Measurements from ENCODE around the gene C18orf63. TPM values are rescaled to one million over a fixed set of nuclear protein-coding genes. Genes with fewer than 3 reads are reported as not detected.

C18orf63 gene
- total and polyA plus RNA-seq, 2 donors (not counting 3 experiments of a cell fraction or from before 2014, with no cell fraction given) = not detected

GRCh38 chr18:74389171-74389927 is 73.7 kb downstream of the C18orf63 start:
- no peaks in the 10 kb centered on the region for H4K20me1 ChIP-seq (replicated peaks; ENCODE audit: control insufficient read depth, extremely low read depth, insufficient read depth, low read length)
- no peak overlapping the region for H3K9ac ChIP-seq (replicated peaks; ENCODE audit: extremely low read depth, insufficient read depth, low read length)
- DNase-seq (ENCODE audit: low read depth, low spot score) = no peak
- no peaks in the 10 kb centered on the region for H3K27me3 ChIP-seq (ENCODE audit: control insufficient read depth in 2 of 2, insufficient read depth in 2 of 2, low read length in 2 of 2)
- no peaks in the 10 kb centered on the region for H3K36me3 ChIP-seq (ENCODE audit: control insufficient read depth in 2 of 2, extremely low read depth in 1 of 2, insufficient read depth in 2 of 2, low read length in 2 of 2)
- H2AFZ ChIP-seq (ENCODE audit: low read depth, low read length) = no peak overlapping the region
- no peaks in the 10 kb centered on the region for H3K79me2 ChIP-seq (ENCODE audit: control insufficient read depth, insufficient read depth, low read length)
- FAIRE-seq = no peak
- POLR2A ChIA-PET = interaction anchor here (0.6 kb wide), 1 partner anchor 25 kb away, joined by 3 read pairs; no protein-coding TSS in a partner anchor
- no peaks in the 10 kb centered on the region for H3K4me1 ChIP-seq (ENCODE audit: control insufficient read depth, extremely low read depth, insufficient read depth, low read length)
- no peak overlapping the region for H3K27ac ChIP-seq (ENCODE audit: insufficient read depth, low read depth, low read length)
- no peak for TF ChIP-seq MAX (IDR thresholded peaks at IDR 0.05; ENCODE audit: insufficient read depth, insufficient read length)
- no peak for TF ChIP-seq JUN (IDR thresholded peaks at IDR 0.05; ENCODE audit: borderline replicate concordance, insufficient read depth, insufficient read length, low read depth)
- no peak for TF ChIP-seq POLR2AphosphoS5 (IDR thresholded peaks at IDR 0.05; ENCODE audit: insufficient read depth, low read depth, low read length)
- TF ChIP-seq, protein P1, sequence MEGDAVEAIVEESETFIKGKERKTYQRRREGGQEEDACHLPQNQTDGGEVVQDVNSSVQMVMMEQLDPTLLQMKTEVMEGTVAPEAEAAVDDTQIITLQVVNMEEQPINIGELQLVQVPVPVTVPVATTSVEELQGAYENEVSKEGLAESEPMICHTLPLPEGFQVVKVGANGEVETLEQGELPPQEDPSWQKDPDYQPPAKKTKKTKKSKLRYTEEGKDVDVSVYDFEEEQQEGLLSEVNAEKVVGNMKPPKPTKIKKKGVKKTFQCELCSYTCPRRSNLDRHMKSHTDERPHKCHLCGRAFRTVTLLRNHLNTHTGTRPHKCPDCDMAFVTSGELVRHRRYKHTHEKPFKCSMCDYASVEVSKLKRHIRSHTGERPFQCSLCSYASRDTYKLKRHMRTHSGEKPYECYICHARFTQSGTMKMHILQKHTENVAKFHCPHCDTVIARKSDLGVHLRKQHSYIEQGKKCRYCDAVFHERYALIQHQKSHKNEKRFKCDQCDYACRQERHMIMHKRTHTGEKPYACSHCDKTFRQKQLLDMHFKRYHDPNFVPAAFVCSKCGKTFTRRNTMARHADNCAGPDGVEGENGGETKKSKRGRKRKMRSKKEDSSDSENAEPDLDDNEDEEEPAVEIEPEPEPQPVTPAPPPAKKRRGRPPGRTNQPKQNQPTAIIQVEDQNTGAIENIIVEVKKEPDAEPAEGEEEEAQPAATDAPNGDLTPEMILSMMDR (IDR thresholded peaks at IDR 0.05; ENCODE audit: extremely low read depth in 1 of 2, insufficient read depth in 1 of 2, low read depth in 1 of 2, low read length in 2 of 2) = no peak
- TF ChIP-seq POLR2A (IDR thresholded peaks at IDR 0.05; ENCODE audit: low read depth, low read length) = no peak
- TF ChIP-seq FOS (IDR thresholded peaks at IDR 0.05; ENCODE audit: borderline replicate concordance, insufficient read depth, low read length) = no peak
- TF ChIP-seq EZH2 (IDR thresholded peaks at IDR 0.05; ENCODE audit: borderline replicate concordance, low read depth, low read length, severe bottlenecking) = no peak
- TF ChIP-seq MYC (IDR thresholded peaks at IDR 0.05; ENCODE audit: low read depth, low read length) = no peak
- no peak for TF ChIP-seq GATA2 (IDR thresholded peaks at IDR 0.05; ENCODE audit: insufficient read depth, insufficient read length, low read depth, low read length)
- BruUV-seq (replicated peaks) = no TSS peak
- no peak overlapping the region for H3K4me2 ChIP-seq (ENCODE audit: insufficient read depth, low read length)
- H3K4me3 ChIP-seq (replicated peaks in 1 of 3; ENCODE audit: insufficient read depth in 1 of 3, low read depth in 1 of 3, low read length in 3 of 3) = no peak overlapping the region
- H3K9me3 ChIP-seq (replicated peaks; ENCODE audit: control insufficient read depth, insufficient read depth, low read length) = no peaks in the 10 kb centered on the region
- intact Hi-C loops (cut with micrococcal nuclease) (no loop called here), dilution Hi-C loops (cut with MboI; ENCODE audit: extremely low pct_ligation_motif_present, low sequenced_read_pairs) (no loop called here)
- no peaks in the 10 kb centered on the region for H3K9me1 ChIP-seq (replicated peaks; ENCODE audit: control insufficient read depth, extremely low read depth, insufficient read depth, low read length)
- CTCF ChIA-PET = interaction anchor here (1.4 kb wide), 1 partner anchor 11 kb away, joined by 3 read pairs; no protein-coding TSS in a partner anchor

Measured in endothelial cell of umbilical vein (primary cell).